NOMO-1 treated with dmso at 0.1 percent for 144 hours (cell line): ENCODE results near the gene RBM20.
"Not testable (repeated sequence)": the region's sequence is repeated elsewhere in the genome, so short reads cannot be mapped to it uniquely, and the experiment has no call there.

Experiments
- DNase-seq: peaks from one replicate; lab custom pipeline; 2025; ENCODE audit not compliant: unreplicated experiment; lab: John Stamatoyannopoulos, UW

Gene RBM20

DNA sequence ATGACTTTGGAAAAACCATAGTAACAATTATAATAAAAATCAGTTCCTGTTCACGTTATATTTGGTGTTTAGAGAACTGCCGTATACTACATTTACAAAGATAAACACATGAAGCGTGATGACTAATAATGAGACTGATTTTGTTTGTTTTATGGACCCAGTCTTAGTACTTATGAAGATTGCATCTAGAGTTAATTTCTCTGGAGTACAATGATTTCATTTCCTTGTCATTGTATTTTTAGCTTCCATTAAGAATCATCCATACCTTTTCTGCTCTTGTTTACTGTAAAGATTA, 2.9 kb downstream of the RBM20 start:
- DNase-seq: no peak

DNA sequence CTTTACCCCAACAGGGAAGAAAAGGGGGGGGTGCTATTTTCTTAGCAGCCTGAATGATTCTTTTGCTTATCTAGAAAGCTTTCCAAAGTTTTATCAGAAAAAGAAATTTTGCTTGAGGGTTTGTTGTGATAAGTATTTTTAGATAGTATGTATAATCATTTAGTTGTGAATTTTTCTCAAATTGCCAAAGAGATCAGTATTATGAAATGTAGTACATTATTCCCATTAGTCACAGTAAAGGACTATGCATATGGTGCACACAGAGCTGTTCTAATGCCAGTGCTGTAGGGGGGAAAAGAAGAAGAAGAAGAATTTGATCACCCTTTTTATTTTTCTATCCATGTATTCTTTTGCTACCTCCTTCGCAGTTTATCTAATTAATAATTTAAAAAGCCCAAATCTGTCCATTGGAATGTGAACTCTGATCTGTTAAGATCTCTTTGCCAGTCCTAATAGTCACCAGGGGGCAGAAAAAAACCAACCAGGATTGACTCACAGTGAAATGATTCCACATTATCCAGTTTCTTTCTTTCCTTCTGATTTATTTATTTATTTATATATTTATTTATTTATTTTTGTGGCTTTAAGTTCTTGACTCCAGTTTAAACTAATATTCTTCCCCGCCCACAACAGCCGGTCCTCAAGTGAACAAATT, 4.7 kb downstream of the RBM20 start:
- DNase-seq: no peak

DNA sequence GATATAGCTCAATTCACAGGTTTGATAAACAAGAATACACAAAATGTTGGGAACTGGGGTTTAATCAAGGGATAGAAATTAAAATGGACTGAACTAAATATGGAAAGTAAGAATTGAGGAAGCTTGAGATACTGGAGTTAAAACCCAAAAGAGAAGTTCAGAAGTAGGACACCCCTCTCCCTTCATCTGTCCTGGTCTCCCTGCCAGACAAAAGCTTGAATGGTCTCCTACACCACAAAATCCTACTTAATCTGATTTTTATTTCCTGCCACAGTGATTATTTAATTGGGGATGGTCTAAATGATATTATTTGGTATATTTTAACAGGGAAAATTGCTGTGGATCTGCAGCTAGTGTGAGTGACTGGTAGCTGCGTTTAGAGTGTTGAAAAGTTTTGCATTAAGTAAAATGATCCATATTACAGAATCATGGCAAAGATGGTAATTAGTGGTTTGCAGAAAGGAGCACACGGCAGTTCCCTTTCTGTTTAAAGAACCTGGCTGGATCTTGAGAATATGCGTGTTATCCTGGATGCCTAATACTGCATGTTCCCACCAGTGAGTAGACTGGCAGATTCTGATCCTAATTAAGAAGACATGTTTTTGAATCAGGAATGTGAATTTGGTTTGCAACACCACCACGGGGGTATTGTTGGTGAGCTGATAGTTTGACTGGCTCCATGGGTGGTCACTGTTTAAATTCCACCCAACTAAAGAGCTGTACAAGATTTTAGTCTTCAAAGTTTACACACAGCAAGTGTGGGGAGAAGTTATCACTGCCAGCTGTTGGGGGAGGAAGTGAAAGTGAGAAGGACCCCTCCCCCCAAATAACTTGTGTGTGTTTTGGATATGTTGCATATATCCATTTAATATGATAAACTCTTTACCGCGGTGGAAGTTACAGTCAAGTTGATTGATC, 5.5 kb downstream of the RBM20 start:
- DNase-seq: no peak

DNA sequence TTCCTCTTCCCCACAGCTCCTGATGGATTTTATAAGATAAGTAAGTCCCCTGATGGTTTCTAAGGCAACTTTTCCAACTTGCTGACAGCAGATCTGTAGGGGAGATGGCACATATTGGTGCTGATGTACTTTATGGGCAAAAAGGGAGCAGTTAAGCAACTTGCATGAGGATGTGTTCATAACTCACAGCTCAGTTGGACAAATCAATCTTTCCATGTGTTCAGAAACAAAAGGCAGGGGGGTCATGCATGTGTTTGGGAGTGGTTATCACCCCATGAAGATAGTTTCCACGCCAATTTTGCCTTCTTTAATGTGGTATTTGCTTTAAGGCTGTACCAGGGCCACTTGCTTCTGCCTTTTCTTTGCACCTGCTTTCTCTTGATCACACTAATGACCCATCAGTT, 6.1 kb downstream of the RBM20 start:
- DNase-seq: no peak

DNA sequence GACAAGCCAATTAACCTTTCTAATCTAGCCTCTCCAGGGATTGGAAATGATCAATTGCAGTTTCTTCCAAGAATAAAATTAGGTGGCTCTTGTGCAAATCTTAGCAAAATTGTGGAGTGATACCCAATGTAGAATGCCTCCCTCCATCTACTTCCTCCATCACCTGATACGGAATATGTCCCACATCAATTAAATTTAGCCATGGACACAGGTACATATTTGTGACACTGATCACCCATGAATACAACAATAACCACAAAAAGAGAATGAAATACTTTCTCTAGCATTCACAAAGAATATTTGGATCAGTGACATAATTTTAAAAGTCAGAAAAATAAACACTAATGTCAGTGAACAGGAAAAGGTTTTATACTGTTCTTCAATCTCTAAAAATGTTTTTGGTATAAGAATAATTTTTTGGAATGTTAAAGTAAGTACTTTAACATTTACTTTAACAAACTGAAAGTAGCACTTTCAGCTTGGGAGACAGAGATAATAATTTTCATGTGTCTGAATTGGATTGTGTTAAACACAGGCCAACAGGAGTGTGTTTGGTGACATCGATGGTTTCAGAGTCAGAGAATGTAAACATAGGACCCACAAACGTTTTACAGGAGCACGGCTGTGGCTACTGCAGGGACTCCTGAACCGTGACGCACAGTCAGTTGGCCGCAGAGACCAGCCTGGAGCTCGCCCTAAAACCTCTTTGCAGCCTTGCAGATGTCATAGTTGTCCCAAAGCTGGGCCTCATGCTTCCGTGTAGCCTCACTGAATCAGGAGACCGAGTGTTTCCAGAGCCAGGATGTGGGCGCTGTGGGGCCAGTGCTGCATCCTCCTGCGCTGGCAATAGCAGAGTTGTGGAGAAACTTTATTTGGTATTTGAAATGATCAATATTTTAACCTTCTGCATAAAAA, 7.2 kb downstream of the RBM20 start:
- no peak for DNase-seq

DNA sequence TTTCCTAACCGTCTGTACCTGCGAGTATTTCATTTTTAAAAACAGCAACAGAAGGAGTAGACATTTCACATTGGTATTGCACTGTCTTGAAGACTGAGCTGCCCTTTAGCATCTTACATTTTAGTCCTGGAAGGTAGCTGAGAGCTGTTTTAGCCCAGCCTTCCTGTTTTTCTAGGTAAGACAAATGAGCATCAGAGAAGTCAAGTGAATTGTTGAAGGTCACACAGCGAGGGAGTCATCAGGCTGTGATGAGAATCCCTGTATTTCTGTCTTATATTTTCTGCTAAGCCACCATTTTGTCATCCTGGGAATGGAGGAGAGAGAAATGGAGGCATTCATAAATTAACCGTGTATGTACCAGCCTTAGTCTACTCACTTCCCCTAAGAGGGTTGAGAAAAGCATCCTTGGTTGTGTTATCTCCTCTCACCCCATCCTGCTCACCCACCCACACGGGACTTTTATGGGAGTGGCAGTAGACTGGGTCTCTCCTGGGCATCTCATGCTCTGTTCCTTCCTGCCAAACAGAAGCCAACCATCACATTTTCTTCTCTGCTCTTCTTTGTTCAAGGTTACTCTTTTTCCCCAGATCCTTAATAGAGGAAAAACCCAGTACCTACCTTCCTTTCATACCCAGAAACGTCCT, 8.5 kb downstream of the RBM20 start:
- no peak for DNase-seq

DNA sequence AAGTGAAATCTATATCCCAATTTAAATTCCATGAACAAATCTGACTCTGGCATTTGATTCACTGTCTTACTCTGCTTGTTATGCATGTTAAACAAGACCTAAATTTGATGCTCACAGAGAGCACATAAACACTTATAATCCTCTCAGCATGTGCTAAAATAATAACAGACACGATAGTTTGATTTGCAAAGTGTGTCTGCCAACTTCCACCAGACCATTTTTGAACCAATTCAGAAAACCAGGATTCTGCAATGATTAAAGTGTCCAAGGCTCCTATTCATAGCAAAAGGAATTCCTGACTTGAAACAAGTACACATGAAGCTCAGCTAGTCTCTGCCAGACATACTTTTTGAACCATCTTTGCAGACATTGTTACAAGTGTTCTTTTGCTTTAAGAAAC, 11.2 kb downstream of the RBM20 start:
- no peak for DNase-seq

DNA sequence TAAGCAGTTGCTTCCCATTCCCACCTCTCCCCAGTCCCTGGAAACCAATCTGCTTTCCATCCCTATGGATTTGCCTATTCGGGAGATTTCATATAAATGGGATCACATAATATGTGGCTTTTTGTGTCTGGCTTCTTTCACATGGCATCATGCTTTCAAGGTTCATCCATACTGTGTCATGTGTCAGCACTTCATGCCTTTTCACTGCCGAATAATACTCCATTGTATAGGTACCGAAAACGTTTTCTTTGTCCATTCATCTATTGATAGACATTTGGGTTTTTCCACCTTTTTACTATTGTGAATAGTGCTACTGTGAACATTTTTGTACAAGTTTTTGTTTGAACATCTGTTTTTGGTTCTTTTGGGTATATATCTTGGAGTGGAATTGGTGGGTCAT, 12.5 kb downstream of the RBM20 start:
- DNase-seq: no peak

DNA sequence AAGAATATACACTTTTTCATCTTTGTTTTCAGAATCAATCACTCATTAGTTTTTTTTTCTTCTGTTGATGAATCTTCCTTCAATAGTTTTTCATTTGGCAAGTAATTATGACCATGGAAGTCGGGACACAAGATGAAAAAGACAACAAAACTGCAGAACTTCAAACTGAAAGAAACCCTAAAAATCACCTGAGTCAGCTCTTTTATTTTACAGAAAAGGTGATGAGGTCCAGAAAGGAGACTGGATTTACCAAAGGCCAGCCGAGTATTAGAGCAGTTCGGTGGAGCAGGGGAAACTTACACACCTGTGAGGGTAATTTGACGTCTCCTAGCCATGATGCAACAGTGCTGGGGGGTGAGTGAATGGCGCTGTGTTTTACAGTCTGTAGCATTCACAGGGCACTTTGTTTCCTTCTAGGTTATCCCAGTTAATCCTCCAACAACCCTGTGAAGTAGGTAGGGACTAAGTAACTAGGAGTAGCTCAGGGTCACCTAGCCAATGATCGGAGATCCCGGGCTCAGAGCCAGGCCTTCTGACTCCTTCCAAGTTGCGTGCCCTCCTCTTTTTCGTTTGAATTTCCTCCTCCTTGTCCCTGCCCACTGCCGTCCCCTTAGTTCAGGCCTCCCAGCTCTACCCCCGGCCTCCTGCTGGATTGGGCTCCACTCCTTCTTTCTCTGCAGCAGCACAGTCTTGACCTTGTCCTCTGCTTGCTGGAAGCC, 14.0 kb downstream of the RBM20 start:
- DNase-seq: no peak

DNA sequence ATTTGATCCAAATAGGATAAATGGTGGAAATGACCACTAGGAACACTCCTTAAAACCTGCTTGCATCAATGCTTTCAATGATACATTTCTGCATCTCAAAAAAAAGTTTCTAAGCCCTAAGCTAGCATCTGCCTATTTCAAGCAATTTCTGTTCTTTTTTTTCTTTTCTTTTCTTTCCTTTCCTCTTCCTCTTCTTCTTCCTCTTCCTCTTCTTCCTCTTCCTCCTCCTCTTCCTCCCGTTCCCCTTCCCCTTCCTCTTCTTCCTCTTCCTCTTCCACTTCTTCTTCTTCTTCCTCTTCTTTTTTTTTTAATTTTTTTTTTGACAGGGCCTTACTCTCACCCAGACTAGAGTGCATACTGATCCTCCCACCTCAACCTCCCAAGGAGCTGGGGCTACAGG, 15.4 kb downstream of the RBM20 start:
- no peak for DNase-seq

DNA sequence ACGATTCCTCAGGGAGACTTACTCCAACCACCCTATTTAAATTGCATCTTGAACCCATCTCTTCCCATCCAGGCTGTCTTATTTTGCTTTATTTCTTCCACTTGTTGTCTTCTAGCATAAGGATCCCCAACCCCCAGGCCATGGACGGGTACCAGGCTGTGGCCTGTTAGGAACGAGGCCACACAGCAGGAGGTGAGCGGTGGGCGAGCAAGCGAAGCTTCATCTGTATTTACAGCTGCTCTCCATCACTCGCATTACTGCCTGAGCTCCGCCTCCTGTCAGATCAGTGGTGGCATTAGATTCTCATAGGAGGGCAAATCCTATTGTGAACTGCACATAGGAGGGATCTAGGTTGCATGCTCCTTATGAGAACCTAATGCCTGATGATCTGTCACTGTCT, 16.2 kb downstream of the RBM20 start:
- not testable (repeated sequence) for DNase-seq

DNA sequence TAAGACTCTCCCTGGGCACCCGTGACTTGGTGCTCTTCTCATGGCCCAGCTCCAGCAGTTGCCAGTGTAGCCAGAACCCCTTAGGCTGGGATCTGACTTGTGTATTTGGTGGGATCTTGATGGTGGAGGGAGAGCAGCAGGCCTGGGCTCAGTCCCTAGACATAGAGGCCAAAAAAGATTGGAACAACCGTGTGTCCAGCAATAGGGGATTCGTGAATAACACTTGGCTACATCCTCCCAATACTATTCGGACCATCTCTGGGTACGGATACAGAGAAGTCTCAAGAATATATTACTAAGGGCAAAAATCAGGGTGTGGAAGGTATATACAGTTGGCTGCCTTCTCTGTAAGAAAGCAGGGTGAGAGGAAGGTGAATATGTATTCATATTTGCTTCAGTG, 17.2 kb downstream of the RBM20 start:
- no peak for DNase-seq

DNA sequence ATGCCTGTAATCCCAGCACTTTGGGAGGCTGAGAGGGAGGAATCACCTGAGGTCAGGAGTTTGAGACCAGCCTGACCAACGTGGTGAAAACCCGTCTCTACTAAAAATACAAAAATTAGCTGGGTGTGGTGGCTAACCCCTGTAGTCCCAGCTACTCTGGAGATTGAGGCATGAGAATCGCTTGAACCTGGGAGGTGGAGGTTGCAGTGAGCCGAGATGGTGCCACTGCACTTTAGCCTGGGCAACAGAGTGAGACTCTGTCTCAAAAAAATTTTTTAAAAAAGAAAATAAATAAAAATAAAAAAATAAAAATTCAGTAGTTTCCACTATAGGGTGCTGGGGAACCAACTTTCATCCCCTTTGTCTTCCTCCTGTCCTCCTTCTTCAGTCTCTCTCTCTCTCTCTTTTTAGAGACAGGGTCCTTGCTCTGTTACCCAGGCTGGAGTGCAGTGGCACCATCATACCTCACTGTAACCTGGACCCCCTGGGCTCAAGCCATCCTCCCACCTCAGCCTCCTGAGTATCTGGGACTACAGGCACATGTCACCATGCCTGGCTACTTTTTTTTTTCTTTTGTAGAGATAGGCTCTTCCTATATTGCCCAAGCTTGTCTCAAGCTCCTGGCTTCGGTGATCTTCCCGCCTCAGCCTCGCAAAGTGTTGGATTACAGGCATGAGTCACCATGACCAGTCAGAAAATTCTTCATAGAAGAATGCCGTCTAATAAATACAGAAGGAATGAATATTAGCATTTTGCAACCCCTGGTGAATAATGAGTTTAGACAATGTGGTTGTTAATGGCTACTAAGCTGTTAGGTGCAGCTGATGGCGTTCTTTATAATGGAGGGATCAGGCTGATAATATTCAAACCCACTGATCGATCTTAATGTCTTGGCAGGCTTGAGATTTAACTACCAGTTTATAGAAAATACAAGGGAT, 20.6 kb downstream of the RBM20 start:
- DNase-seq: no peak

DNA sequence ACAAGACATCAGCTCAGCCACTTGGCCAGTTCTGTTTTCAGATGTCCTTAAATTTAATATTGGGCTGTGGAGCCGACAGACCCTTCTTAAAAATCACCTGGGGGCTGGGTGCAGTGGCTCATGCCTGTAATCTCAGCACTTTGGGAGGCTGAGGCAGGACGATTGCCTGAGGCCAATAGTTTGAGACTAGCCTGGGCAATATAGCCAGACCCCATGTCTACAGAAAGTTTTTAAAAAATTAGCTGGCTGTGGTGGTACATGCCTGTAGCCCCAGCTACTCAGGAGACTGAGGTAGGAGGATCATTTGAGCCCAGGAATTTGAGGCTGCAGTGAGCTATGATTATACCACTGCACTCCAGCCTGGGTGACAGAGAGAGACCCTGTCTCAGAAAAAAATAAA, 22.1 kb downstream of the RBM20 start:
- not testable (repeated sequence) for DNase-seq

DNA sequence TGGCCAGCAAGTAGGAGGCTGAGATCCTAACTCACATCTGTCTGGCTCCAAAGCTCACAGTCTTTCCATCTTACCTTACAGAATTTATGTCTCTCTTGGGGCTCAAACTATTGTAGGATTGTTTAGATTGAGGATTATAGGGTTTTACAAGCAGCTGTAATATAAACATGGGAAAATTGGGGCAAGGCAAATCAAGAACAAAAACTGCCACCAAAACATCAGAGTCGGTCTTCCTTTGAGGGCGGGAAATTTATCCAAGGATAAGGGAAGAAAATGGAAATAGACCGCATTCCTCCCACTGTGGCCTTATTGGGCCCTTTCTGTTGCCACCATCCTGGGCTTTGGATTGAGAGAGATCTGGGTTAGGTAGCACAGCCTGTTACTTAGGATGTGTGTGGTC, 22.5 kb downstream of the RBM20 start:
- no peak for DNase-seq

DNA sequence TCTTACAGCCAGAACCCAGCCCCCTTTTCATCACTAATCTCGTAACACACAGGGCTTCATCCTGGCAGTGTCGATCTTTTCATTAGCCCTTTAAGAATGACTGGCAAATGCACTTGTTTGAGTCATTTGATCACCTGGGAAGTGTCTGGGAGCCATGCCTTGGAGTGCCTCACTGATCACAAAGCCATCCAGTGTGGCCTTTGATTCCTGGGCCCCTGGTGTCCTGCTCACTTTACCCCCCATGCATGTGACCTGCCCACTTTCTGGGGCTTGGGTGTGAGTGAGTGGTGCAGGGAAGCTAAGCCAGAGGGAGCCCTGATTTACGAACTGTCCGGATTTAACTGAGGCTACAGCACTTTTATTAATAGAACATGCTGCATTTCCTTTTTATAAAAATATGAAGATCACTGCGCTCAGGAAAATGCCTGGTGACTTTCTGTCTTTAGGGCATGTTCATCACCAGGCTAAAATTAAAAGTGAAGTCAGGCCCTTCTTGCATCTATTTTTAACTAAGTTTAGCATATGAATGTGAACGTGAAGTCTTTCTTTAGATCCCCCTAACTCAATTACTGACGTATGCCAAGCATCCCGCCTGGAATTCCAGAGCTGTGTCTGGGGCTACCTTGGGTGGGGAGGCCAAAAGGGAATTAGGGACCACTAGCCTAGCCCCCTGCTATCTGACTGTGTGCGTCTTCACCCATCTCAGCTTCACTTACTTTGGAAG, 23.6 kb downstream of the RBM20 start:
- DNase-seq: no peak

DNA sequence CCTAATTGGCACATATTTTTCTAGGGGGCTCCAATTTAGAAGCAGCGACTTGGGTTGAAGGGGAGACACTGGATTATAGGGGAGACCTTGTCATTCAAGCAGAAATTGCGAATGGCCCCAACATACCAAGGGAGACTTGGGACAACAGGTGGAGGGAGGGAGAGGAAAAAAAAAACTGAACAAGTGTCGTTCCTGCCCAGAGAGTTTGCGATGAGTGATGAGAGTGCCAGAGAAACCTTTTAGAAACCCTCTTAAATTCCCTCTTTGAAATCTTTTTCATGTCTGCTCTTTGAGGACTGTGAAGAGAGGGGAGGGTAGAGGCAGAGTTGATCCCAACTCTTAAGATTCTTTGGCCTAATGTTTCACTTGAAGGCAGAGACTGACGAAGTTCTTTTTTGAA, 24.3 kb downstream of the RBM20 start:
- no peak for DNase-seq

DNA sequence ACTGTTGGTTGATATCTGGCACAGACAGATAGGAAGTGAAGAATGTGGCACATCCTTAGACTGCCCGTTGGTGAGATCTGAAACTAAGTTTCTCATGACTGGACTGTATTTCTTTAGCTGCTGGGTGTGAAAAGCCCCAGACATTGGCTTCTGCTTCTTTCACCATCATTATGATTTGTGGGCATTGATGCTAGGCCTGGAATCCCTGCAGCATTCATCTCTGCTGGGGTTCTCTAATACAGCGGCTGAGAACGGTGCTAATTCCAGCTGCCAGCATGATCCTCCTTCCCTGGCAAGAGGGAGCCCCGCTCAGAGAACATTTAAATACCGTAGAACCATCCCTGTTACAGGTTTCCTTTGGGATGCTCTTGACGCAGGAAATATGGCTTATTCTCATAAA, 26.2 kb downstream of the RBM20 start:
- DNase-seq: no peak
